Activated CD8-positive, alpha-beta T cell treated with anti-CD3 and anti-CD28 coated beads, Interleukin-2, amount 10 ng/mL, durations not matched to agents 7 days and 5 days (primary cell): ENCODE results near the gene MDN1. TPM values are rescaled to one million over a fixed set of nuclear protein-coding genes. Genes with fewer than 3 reads are reported as not detected.

Source experiments
- ATAC-seq: fragments of 150-1000 bp; cut with Tn5 transposase; one replicate; pipeline ENCODE4 v1.10.0; 2021; ENCODE audit warnings: moderate library complexity
- CTCF ChIA-PET: fragments of 350-600 bp; sonication (Branson Sonifier 250); formaldehyde crosslinking; loops from one replicate; lab custom pipeline; 2021; ENCODE audit warnings: antibody characterized with exemption; lab: Charles Lee
- POLR2A ChIA-PET: fragments of 350-600 bp; sonication (Branson Sonifier 250); formaldehyde crosslinking; loops from one replicate; lab custom pipeline; 2021; ENCODE audit warnings: antibody characterized with exemption; lab: Charles Lee
- DNase-seq: peaks from one replicate; pipeline ENCODE4 v3.0.0-alpha.2; 2020
- H3K27ac Mint-ChIP-seq: one replicate; pipeline ENCODE4 v1.8.0; 2021; ENCODE audit warnings: mild to moderate bottlenecking, mixed read lengths
- H3K27me3 Mint-ChIP-seq: one replicate; pipeline ENCODE4 v1.8.0; 2021; ENCODE audit warnings: low read depth, mixed read lengths
- H3K36me3 Mint-ChIP-seq: one replicate; pipeline ENCODE4 v1.8.0; 2021; ENCODE audit warnings: low read depth, mixed read lengths
- H3K4me1 Mint-ChIP-seq: one replicate; pipeline ENCODE4 v1.8.0; 2021; ENCODE audit warnings: low read depth, mixed read lengths
- H3K4me3 Mint-ChIP-seq: one replicate; pipeline ENCODE4 v1.8.0; 2021; ENCODE audit warnings: mild to moderate bottlenecking, mixed read lengths
- H3K9me3 Mint-ChIP-seq: one replicate; pipeline ENCODE4 v1.8.0; 2022; ENCODE audit warnings: mixed read lengths; ENCODE audit not compliant: insufficient read depth
- total RNA-seq, 2 experiments: library from RNA; stranded (reverse); gene quantifications; one replicate each; pipeline ENCODE4 v1.2.3, GENCODE V29; 2021

MDN1 gene
- total RNA-seq, 2 experiments from 2014 or later: 58.2 to 64.7 TPM

DNA sequence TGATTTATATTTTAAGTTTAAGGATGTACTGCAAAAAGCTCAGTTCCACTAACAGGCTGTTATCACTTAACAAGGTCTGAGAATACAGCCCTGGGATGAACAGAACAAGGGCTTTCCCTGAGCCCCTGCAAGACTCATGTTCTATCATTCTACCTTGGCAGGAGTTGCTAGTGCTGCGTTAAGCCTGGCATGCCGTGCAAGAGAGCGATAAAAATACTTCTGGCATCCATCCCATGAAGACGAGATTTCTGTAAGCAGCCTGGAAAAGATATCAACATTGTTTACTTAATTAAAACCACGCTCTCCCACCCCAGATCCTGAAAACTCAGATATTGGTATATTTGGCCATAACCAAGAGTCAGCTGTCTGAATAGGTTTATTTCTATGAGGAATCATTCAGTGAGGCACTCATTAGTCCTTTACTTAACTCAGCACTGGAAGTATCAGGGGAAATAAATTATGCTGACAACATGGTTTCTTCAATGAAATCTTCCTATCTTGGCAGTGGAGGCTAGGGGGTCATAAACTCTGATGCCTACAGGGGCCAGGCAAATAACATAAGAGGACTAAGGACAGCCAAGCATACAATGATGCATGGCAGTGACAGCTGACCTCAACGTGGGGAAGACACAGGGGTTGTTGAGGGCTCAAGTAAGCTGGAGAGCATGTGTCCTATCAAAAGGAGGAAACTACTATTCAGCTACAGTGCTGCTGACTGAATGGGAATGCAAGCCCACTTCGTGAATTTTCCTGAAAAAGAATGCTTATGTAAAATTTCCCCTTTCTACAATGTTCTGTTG lies 143.4 kb downstream of the MDN1 start:
- CTCF ChIA-PET: no interaction called here

GRCh38 chr6:89670935-89671565 lies 148.5 kb downstream of the MDN1 start:
- Mint-ChIP-seq H3K9me3 (no peaks in the 10 kb centered on the region), H3K27me3 (no peaks in the 10 kb centered on the region), H3K4me1 (no peaks in the 10 kb centered on the region), H3K27ac (no peak overlapping the region), H3K36me3 (peaks cover 58% of the 10 kb centered on the region), H3K4me3 (no peak overlapping the region)
- POLR2A ChIA-PET: no interaction called here
- DNase-seq (no peak), ATAC-seq (no peak)
- CTCF ChIA-PET: no interaction called here

More for the DNA sequence above, 143.4 kb downstream of the MDN1 start:
- Mint-ChIP-seq H3K36me3 (peaks cover 62% of the 10 kb centered on the region), H3K27me3 (no peaks in the 10 kb centered on the region), H3K4me3 (no peak overlapping the region), H3K27ac (no peak overlapping the region), H3K9me3 (no peaks in the 10 kb centered on the region), H3K4me1 (no peaks in the 10 kb centered on the region)
- ATAC-seq: no peak
- DNase-seq: no peak
- POLR2A ChIA-PET: no interaction called here

DNA sequence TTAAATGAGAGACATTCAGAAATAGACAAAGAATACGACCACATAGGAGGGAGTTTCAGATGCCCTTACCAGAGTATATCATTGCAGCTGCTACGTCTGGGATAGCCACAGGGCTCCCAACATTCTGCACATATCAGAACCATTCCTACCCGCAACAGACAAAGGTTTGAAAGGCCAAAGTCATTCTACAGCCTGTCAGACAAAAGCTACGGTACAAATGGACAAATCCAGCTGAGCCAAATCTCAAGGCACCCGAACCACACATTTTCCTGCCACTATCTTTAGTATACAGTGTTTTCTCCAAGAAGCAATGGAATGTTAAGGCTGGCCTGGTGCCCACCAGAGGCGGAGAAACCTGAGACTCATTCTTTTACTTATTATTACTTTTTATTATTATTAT lies 150.6 kb downstream of the MDN1 start:
- no peak overlapping the region for H3K4me3 Mint-ChIP-seq
- DNase-seq: no peak
- H3K27ac Mint-ChIP-seq: no peak overlapping the region
- ATAC-seq: no peak
- peaks cover 49% of the 10 kb centered on the region for H3K36me3 Mint-ChIP-seq
- H3K27me3 Mint-ChIP-seq: no peaks in the 10 kb centered on the region
- ChIA-PET CTCF (no interaction called here), POLR2A (no interaction called here)
- H3K9me3 Mint-ChIP-seq: no peaks in the 10 kb centered on the region
- H3K4me1 Mint-ChIP-seq: no peaks in the 10 kb centered on the region

GRCh38 chr6:89667872-89668556 lies 151.6 kb downstream of the MDN1 start:
- H3K27ac Mint-ChIP-seq: no peak overlapping the region
- no peaks in the 10 kb centered on the region for H3K9me3 Mint-ChIP-seq
- ChIA-PET POLR2A (no interaction called here), CTCF (no interaction called here)
- H3K27me3 Mint-ChIP-seq: no peaks in the 10 kb centered on the region
- DNase-seq (no peak), ATAC-seq (no peak)
- no peak overlapping the region for H3K4me3 Mint-ChIP-seq
- H3K36me3 Mint-ChIP-seq: peaks cover 50% of the 10 kb centered on the region
- no peaks in the 10 kb centered on the region for H3K4me1 Mint-ChIP-seq

- Mint-ChIP-seq H3K4me1 (no peaks in the 10 kb centered on the region), H3K27ac (no peak overlapping the region), H3K27me3 (no peaks in the 10 kb centered on the region), H3K36me3 (peaks cover 54% of the 10 kb centered on the region), H3K4me3 (no peak overlapping the region), H3K9me3 (no peaks in the 10 kb centered on the region)
- no peak for ATAC-seq
- ChIA-PET POLR2A (no interaction called here), CTCF (interaction anchor here (1.4 kb wide), 1 partner anchor 131 kb away, joined by 3 read pairs; no protein-coding TSS in a partner anchor)
- DNase-seq: no peak
Observed at GRCh38 chr6:89662659-89663223, 156.9 kb downstream of the MDN1 start.

GRCh38 chr6:89661559-89661958 lies 158.0 kb downstream of the MDN1 start:
- no peak overlapping the region for H3K27ac Mint-ChIP-seq
- CTCF ChIA-PET: interaction anchor here (1.4 kb wide), 1 partner anchor 132 kb away, joined by 3 read pairs; no protein-coding TSS in a partner anchor

DNA sequence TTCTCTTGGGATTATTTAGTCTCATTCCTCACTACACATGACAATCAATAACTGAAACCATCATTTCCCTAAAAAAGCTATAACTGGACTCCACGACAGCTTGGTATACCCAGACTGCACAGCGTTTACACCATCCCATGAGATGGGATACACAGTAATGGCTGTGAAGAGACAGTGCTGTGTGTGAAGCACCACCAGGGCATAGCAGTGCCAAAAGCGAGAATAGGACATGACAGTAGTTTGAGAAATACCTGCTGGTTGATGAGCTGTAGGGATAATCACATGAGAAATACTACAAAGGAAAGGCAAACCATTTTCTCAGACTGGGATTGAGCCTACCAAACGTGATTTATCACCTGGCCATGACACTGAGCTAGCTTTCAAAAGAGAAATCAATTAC lies 158.6 kb downstream of the MDN1 start:
- DNase-seq: no peak
- Mint-ChIP-seq H3K9me3 (no peaks in the 10 kb centered on the region), H3K27me3 (no peaks in the 10 kb centered on the region), H3K4me1 (no peaks in the 10 kb centered on the region), H3K36me3 (peaks cover 58% of the 10 kb centered on the region), H3K27ac (no peak overlapping the region), H3K4me3 (no peak overlapping the region)
- ChIA-PET CTCF (interaction anchor here (1.0 kb wide), 1 partner anchor 132 kb away, joined by 3 read pairs; no protein-coding TSS in a partner anchor), POLR2A (no interaction called here)
- ATAC-seq: no peak

More at GRCh38 chr6:89661559-89661958, 158.0 kb downstream of the MDN1 start:
- DNase-seq: no peak
- H3K27me3 Mint-ChIP-seq: no peaks in the 10 kb centered on the region
- POLR2A ChIA-PET: no interaction called here
- H3K4me1 Mint-ChIP-seq: no peaks in the 10 kb centered on the region
- H3K9me3 Mint-ChIP-seq: no peaks in the 10 kb centered on the region
- H3K4me3 Mint-ChIP-seq: no peak overlapping the region
- H3K36me3 Mint-ChIP-seq: peaks cover 57% of the 10 kb centered on the region
- ATAC-seq: no peak

DNA sequence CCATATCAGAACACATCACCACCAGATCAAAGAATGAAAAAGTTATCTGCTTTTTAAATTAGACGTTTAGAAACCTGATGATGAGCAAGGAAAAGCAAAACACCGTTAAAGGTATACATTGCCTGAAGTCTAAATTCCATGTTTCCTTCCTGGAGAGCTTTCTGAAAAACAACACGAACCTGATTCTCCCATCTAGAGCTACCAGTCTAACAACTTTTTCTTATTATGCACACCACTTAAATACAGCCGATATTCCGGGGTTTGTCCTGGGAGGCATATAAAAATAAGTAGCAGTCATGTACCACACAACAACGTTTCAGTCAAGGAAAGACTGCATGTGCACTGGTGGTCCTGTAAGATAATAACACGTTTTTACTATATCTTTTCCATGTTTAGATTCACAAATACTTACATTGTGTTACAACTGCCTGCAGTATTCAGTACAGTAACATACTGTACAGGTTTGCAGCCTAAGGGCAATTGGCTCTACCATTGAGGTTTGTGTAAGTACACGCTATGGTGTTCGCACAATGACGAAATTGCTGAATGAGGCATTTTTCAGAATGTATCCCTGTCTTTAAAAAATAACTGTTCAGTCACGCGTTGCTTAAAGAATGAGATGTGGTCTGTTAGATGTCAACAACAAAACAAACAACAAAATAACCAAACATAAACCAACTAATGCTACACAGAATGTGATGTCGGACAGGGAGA lies 162.0 kb downstream of the MDN1 start:
- H3K4me1 Mint-ChIP-seq: no peaks in the 10 kb centered on the region
- DNase-seq (no peak), ATAC-seq (no peak)
- H3K9me3 Mint-ChIP-seq: no peaks in the 10 kb centered on the region
- ChIA-PET POLR2A (no interaction called here), CTCF (no interaction called here)
- no peak overlapping the region for H3K27ac Mint-ChIP-seq
- H3K36me3 Mint-ChIP-seq: peaks cover 54% of the 10 kb centered on the region
- no peaks in the 10 kb centered on the region for H3K27me3 Mint-ChIP-seq
- no peak overlapping the region for H3K4me3 Mint-ChIP-seq

DNA sequence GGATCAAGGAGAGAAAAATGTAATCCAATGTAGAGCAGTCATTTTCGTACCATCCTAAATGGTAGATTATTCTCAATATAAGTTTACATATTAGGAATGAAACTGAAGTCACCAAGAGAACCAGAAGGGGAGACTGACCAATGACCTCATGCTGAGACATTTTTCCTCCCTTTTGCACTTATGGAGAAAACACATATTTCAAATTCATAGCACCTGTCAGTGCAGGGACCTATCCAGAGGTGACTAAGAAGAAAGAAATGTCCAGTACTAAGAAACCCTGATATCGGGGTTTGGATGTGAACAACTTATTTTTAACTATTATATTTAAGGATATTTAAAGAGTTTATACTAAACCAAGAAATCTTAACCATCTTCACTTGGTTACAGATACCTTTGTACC lies 164.5 kb downstream of the MDN1 start:
- Mint-ChIP-seq H3K27me3 (no peaks in the 10 kb centered on the region), H3K9me3 (no peaks in the 10 kb centered on the region), H3K27ac (no peak overlapping the region), H3K36me3 (peaks cover 48% of the 10 kb centered on the region), H3K4me1 (no peaks in the 10 kb centered on the region), H3K4me3 (no peak overlapping the region)
- CTCF ChIA-PET: interaction anchor here (0.9 to 1.5 kb wide), 2 partner anchors 223 to 237 kb away, joined by 3 to 4 read pairs; no protein-coding TSS in a partner anchor
- DNase-seq (no peak), ATAC-seq (no peak)
- POLR2A ChIA-PET: no interaction called here

DNA sequence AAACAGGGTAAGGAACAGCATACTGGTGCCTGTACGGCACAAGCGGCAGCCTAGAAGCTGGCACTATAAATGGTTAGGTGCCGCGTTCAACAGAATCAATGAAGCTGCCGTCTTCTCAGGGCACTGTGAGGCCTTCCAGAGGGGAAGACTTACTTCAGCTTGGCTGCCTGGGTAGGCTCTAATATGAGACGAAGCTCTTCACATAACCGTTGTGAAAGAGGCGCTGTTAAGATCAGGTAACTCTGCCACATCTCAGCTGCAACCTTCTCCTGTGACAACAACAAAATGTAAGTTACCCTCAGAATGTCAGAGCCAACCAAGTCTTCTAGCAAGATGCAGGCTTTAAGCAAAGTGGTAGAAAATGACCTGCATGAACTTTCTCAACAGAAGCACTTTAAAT lies 169.0 kb downstream of the MDN1 start:
- Mint-ChIP-seq H3K4me3 (no peak overlapping the region), H3K4me1 (no peaks in the 10 kb centered on the region), H3K36me3 (peaks cover 45% of the 10 kb centered on the region), H3K9me3 (no peaks in the 10 kb centered on the region), H3K27ac (no peak overlapping the region), H3K27me3 (no peaks in the 10 kb centered on the region)
- CTCF ChIA-PET: interaction anchor here (2.1 kb wide), 1 partner anchor 218 kb away, joined by 6 read pairs; no protein-coding TSS in a partner anchor
- POLR2A ChIA-PET: interaction anchor here (0.6 kb wide), 1 partner anchor 11 kb away, joined by 3 read pairs; no protein-coding TSS in a partner anchor
- DNase-seq: no peak
- ATAC-seq: no peak

- Mint-ChIP-seq H3K36me3 (peaks cover 44% of the 10 kb centered on the region), H3K9me3 (no peaks in the 10 kb centered on the region), H3K27me3 (no peaks in the 10 kb centered on the region), H3K27ac (no peak overlapping the region), H3K4me3 (no peak overlapping the region), H3K4me1 (no peaks in the 10 kb centered on the region)
- CTCF ChIA-PET: interaction anchor here (1.3 kb wide), 1 partner anchor 217 kb away, joined by 6 read pairs; no protein-coding TSS in a partner anchor
- ATAC-seq (no peak), DNase-seq (no peak)
- POLR2A ChIA-PET: no interaction called here
Observed at GRCh38 chr6:89649682-89650081, 169.9 kb downstream of the MDN1 start.
